ENCODE data around the gene GAREM1.
A peak's percentile ranks its signal among the peaks of the same experiment; 100 is the strongest.
"Not testable (repeated sequence)": the region's sequence is repeated elsewhere in the genome, so short reads cannot be mapped to it uniquely, and the experiment has no call there.

The GAREM1 gene

DNA sequence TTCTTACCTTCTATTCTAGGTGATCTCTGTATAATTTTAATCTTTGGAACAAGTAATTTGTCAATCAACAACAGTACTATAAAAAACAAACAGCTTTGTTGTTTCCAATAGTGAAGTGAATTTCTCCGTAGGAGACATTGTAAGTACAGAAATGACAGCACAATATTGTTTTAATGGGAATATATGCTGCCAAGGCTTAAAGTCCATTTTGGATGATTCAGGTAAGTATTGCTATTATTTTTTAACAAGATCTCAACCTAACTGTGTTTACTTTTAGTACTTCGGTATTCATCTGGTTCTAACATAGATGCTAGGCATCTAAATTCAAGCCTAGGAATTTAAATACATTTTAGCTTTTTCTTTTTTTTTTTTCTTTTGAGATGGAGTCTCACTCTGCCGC lies 175.1 kb downstream of the GAREM1 start:
- DNase-seq (ENCODE audit: low read depth in 1 of 2, low spot score in 1 of 2), result no peak
- no peak for TF ChIP-seq JUND (IDR thresholded peaks at IDR 0.05; ENCODE audit: low read depth)
- in situ Hi-C loops (cut with HindIII; ENCODE audit: low pct_unique_long_range_greater_than_20kb, low sequenced_read_pairs), result no loop called here

GRCh38 chr18:32293107-32293506 lies 177.6 kb downstream of the GAREM1 start:
- no peak for TF ChIP-seq JUND (IDR thresholded peaks at IDR 0.05; ENCODE audit: low read depth)
- in situ Hi-C loops (cut with HindIII; ENCODE audit: low pct_unique_long_range_greater_than_20kb, low sequenced_read_pairs), result no loop called here
- DNase-seq (ENCODE audit: low read depth in 1 of 2, low spot score in 1 of 2), result no peak

DNA sequence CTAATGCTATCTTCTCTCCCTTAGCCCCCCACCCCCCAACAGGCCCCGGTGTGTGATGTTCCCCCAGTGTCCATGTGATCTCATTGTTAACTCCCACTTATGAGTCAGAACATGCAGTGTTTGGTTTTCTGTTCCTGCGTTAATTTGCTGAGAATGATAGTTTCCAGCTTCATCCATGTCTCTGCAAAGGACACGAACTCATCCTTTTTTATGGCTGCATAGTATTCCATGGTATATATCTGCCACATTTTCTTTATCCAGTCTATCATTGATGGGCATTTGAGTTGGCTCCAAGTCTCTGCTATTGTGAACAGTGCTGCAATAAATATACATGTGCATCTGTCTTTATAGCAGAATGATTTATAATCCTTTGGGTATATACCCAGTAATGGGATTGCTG lies 179.1 kb downstream of the GAREM1 start:
- DNase-seq (ENCODE audit: low read depth in 1 of 2, low spot score in 1 of 2); in situ Hi-C loops (cut with HindIII; ENCODE audit: low pct_unique_long_range_greater_than_20kb, low sequenced_read_pairs): not testable (repeated sequence)

GRCh38 chr18:32290810-32291209 lies 179.9 kb downstream of the GAREM1 start:
- DNase-seq (ENCODE audit: low read depth in 1 of 2, low spot score in 1 of 2), result peak in 1 of 2 experiments; percentile 65
- TF ChIP-seq JUND (IDR thresholded peaks at IDR 0.05; ENCODE audit: low read depth), result no peak; the same call in 1 of the 2 replicates
- in situ Hi-C loops (cut with HindIII; ENCODE audit: low pct_unique_long_range_greater_than_20kb, low sequenced_read_pairs), result no loop called here

DNA sequence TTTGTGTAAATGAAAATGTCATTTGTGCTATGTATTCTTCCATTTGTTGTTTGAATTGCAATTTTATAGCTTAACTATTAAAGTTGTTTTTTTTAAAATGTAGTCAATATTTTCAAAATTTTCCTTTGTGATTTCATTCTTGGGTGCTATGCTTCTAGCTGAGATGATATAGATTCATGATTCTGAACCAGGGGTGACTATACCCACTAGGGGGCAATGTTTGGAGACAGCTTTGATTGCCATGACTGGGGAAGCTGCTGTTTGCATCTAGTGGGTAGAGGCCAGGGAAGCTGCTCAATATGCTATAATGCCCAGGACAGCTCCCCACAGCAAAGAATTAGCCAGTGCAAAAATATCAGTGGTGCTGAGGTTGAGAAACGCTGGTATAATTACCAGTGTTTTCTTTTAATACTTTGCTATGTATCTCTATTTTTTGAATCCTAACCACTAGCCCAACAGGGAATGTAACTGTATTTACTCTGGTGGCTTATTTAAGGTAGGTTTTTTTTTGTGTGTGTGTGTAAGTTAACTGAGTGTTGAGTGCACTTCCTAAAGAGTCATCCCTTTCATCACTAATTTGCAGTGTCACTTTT lies 181.1 kb downstream of the GAREM1 start:
- DNase-seq (ENCODE audit: low read depth in 1 of 2, low spot score in 1 of 2), result peak in 1 of 2 experiments; percentile 78
- no peak for TF ChIP-seq JUND (IDR thresholded peaks at IDR 0.05; ENCODE audit: low read depth)
- in situ Hi-C loops (cut with HindIII; ENCODE audit: low pct_unique_long_range_greater_than_20kb, low sequenced_read_pairs), result no loop called here

- DNase-seq (ENCODE audit: low read depth in 1 of 2, low spot score in 1 of 2), result no peak
- no peak for TF ChIP-seq JUND (IDR thresholded peaks at IDR 0.05; ENCODE audit: low read depth)
- in situ Hi-C loops (cut with HindIII; ENCODE audit: low pct_unique_long_range_greater_than_20kb, low sequenced_read_pairs), result no loop called here
Measured at GRCh38 chr18:32287873-32288272, 182.8 kb downstream of the GAREM1 start.

DNA sequence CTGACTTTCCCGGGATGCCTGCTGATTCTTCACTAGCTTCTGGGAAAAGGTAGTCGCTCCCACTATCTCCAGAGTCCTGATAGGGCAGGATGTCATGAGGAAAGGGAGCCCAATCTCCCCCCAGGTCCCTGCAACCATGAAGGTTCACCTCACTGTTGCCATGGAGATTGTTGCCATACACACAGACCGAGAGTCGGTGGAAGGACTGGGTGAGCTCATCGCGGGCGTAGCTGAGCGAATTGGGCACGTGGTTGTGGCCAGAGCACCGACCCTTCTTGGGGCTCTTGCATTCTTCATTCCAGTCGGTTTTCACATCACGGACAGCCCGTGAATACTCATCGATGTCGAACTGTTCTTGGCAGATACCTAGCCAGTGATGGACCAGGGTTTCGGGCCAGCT lies 183.4 kb downstream of the GAREM1 start:
- no peak for TF ChIP-seq JUND (IDR thresholded peaks at IDR 0.05; ENCODE audit: low read depth)
- in situ Hi-C loops (cut with HindIII; ENCODE audit: low pct_unique_long_range_greater_than_20kb, low sequenced_read_pairs), result no loop called here
- DNase-seq (ENCODE audit: low read depth in 1 of 2, low spot score in 1 of 2), result no peak

- no peak for DNase-seq (ENCODE audit: low read depth in 1 of 2, low spot score in 1 of 2)
- in situ Hi-C loops (cut with HindIII; ENCODE audit: low pct_unique_long_range_greater_than_20kb, low sequenced_read_pairs), result no loop called here
- no peak for TF ChIP-seq JUND (IDR thresholded peaks at IDR 0.05; ENCODE audit: low read depth)
Measured at GRCh38 chr18:32286749-32287148, 183.9 kb downstream of the GAREM1 start.

DNA sequence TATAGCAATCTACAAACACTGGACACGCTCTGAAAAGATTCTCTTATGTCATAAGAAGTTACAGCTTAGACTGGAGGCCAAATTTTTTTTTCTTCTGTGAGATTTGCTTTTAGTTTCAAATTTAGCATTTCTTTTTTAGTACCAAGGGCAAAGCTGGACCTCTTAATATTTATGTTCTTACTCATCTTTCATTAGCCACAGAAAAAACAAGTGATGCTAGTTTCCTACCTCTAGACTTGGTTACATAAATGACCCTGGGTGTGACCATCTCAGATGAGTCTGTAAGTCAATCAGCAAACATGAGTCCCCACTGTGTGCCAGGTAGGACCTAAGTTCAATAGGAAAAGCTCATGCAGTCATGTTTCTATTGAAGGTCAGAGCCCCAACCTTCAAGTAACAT lies 186.4 kb downstream of the GAREM1 start:
- TF ChIP-seq JUND (IDR thresholded peaks at IDR 0.05; ENCODE audit: low read depth), result no peak
- in situ Hi-C loops (cut with HindIII; ENCODE audit: low pct_unique_long_range_greater_than_20kb, low sequenced_read_pairs), result no loop called here
- no peak for DNase-seq (ENCODE audit: low read depth in 1 of 2, low spot score in 1 of 2)

GRCh38 chr18:32280911-32281310 lies 189.8 kb downstream of the GAREM1 start:
- TF ChIP-seq JUND (IDR thresholded peaks at IDR 0.05; ENCODE audit: low read depth), result no peak
- no peak for DNase-seq (ENCODE audit: low read depth in 1 of 2, low spot score in 1 of 2)
- in situ Hi-C loops (cut with HindIII; ENCODE audit: low pct_unique_long_range_greater_than_20kb, low sequenced_read_pairs), result no loop called here

DNA sequence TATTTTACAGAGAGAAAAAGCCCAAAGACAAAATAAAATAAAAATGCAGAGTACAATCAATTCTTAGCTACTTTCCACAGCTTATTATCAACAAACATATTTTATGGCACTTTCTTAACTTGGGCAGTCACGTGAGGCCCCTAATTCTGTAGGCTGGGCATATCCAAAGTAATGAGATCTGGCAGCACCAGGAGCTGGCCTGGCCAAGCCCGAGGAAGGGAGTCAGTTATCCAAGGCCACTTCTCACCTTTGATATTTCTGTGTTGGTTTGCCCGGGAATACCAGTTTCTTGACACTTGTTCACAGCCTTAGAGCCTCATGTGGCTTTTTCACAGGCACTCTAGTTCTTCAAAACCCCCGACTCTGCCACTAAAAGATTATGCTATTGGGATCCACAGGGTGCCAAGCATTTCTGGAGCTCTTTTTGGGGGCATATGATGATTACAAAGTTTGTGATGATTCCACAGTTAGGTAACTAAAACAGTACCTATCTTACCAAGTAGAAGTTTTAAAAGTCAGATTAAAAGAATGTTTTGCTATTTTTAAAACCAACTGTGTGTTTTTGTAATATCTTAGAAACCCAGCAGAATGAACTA lies 190.4 kb downstream of the GAREM1 start:
- TF ChIP-seq JUND (IDR thresholded peaks at IDR 0.05; ENCODE audit: low read depth), result no peak
- DNase-seq (ENCODE audit: low read depth in 1 of 2, low spot score in 1 of 2), result no peak
- in situ Hi-C loops (cut with HindIII; ENCODE audit: low pct_unique_long_range_greater_than_20kb, low sequenced_read_pairs), result no loop called here

- TF ChIP-seq JUND (IDR thresholded peaks at IDR 0.05; ENCODE audit: low read depth), result no peak
- no peak for DNase-seq (ENCODE audit: low read depth in 1 of 2, low spot score in 1 of 2)
- in situ Hi-C loops (cut with HindIII; ENCODE audit: low pct_unique_long_range_greater_than_20kb, low sequenced_read_pairs), result no loop called here
Measured at GRCh38 chr18:32278177-32278799, 192.4 kb downstream of the GAREM1 start.

- in situ Hi-C loops (cut with HindIII; ENCODE audit: low pct_unique_long_range_greater_than_20kb, low sequenced_read_pairs), result no loop called here
- no peak for TF ChIP-seq JUND (IDR thresholded peaks at IDR 0.05; ENCODE audit: low read depth)
Measured at GRCh38 chr18:32277549-32277948, 193.1 kb downstream of the GAREM1 start.

More at GRCh38 chr18:32277549-32277948, 193.1 kb downstream of the GAREM1 start:
- no peak for DNase-seq (ENCODE audit: low read depth in 1 of 2, low spot score in 1 of 2)
